DND-41 (cell line): ENCODE results near the gene PI4KB.

ENCODE experiments used
- CTCF ChIP-seq: IDR thresholded peaks from 2 replicates; pipeline ENCODE4 v1.5.1; 2012; ENCODE audit warnings: borderline replicate concordance, low read length, moderate library complexity, mild to moderate bottlenecking; ENCODE audit not compliant: poor library complexity, severe bottlenecking; ENCODE audit errors: extremely low read depth
- EZH2 ChIP-seq: IDR thresholded peaks from 3 replicates; pipeline ENCODE4 v1.6.1; 2012; ENCODE audit warnings: borderline replicate concordance, low read depth, mild to moderate bottlenecking, moderate library complexity, low read length, inconsistent platforms; ENCODE audit not compliant: severe bottlenecking

GRCh38 chr1:151277249-151277648 lies 50.0 kb downstream of the PI4KB start:
- TF ChIP-seq CTCF: no peak
- no peak for TF ChIP-seq EZH2
